ENCODE data around the gene SPOCD1. TPM values are rescaled to one million over a fixed set of nuclear protein-coding genes. Genes with fewer than 3 reads are reported as not detected.

SPOCD1 gene
- total and polyA plus RNA-seq, 10 donors: 0.74 to 5.0 (median 3.0) TPM

GRCh38 chr1:31788138-31788824 lies 27.5 kb downstream of the SPOCD1 start:
- intact Hi-C loops (cut with DNase I; ENCODE audit: low total_unique reads): loop anchor here (2.0 kb wide), 1 partner anchor 123 kb away; no protein-coding TSS in a partner anchor

GRCh38 chr1:31787786-31788137 lies 28.1 kb downstream of the SPOCD1 start:
- H3K27ac ChIP-seq: peak overlapping the region in 7 of 8 donors; percentile 83 to 93 (median 88)
- H3K36me3 ChIP-seq: no peaks in the 10 kb centered on the region
- no peak for DNase-seq
- peak overlapping the region in 4 of 8 donors; percentile 64 to 89 (median 74) for H3K4me3 ChIP-seq
- H3K27me3 ChIP-seq (replicated peaks in 1 of 7): peaks cover 0 to 4% (median 0%) of the 10 kb centered on the region in 7 donors
- 23 to 65% (median 32%) methylated on average over 1 of the region's 1 CpG for WGBS, 5 donors
- H3K4me1 ChIP-seq: peaks cover 0 to 53% (median 23%) of the 10 kb centered on the region in 6 donors
- intact Hi-C loops (cut with DNase I; ENCODE audit: low total_unique reads): loop anchor here (2.0 kb wide), 1 partner anchor 123 kb away; no protein-coding TSS in a partner anchor
- no peaks in the 10 kb centered on the region for H3K9me3 ChIP-seq
- TF ChIP-seq CTCF (IDR thresholded peaks at IDR 0.05 in 8 of 11, conservative IDR thresholded peaks at IDR 0.05 in 3 of 11): no peak
- no peak for TF ChIP-seq POLR2AphosphoS5 (IDR thresholded peaks at IDR 0.05)
- no peak for TF ChIP-seq POLR2A (IDR thresholded peaks at IDR 0.05)

More at GRCh38 chr1:31788138-31788824, 27.5 kb downstream of the SPOCD1 start:
- 4 to 8% (median 5%) methylated on average over 21 to 39 of the region's 39 CpGs for WGBS, 5 donors
- Histone ChIP-seq H3K9me3 (no peaks in the 10 kb centered on the region), H3K27ac (peak overlapping the region; percentile 77 to 93 (median 88)), H3K4me3 (peak overlapping the region; percentile 64 to 89 (median 70)), H3K27me3 (replicated peaks in 1 of 7) (peaks cover 0 to 4% (median 0%) of the 10 kb centered on the region in 7 donors), H3K36me3 (no peaks in the 10 kb centered on the region), H3K4me1 (peaks cover 0 to 47% (median 23%) of the 10 kb centered on the region in 6 donors)
- DNase-seq: peak; percentile 96
- no peak for TF ChIP-seq CTCF (IDR thresholded peaks at IDR 0.05 in 8 of 11, conservative IDR thresholded peaks at IDR 0.05 in 3 of 11)
- TF ChIP-seq POLR2A (IDR thresholded peaks at IDR 0.05): peak in 1 of 3 donors; percentile 10
- peak; percentile 81 to 86 (median 84) for TF ChIP-seq POLR2AphosphoS5 (IDR thresholded peaks at IDR 0.05)

GRCh38 chr1:31787261-31787660 lies 28.6 kb downstream of the SPOCD1 start:
- H3K27ac ChIP-seq: peak overlapping the region in 4 of 8 donors; percentile 84 to 93 (median 90)
- H3K4me3 ChIP-seq: no peak overlapping the region
- 83 to 96% (median 92%) methylated on average over 3 of the region's 3 CpGs for WGBS, 5 donors
- H3K4me1 ChIP-seq: peaks cover 0 to 58% (median 23%) of the 10 kb centered on the region in 6 donors
- H3K36me3 ChIP-seq: no peaks in the 10 kb centered on the region
- DNase-seq: peak; percentile 66
- intact Hi-C loops (cut with DNase I; ENCODE audit: low total_unique reads): no loop called here
- TF ChIP-seq POLR2AphosphoS5 (IDR thresholded peaks at IDR 0.05) (no peak), CTCF (IDR thresholded peaks at IDR 0.05 in 8 of 11, conservative IDR thresholded peaks at IDR 0.05 in 3 of 11) (no peak), POLR2A (IDR thresholded peaks at IDR 0.05) (no peak)
- no peaks in the 10 kb centered on the region for H3K9me3 ChIP-seq
- H3K27me3 ChIP-seq (replicated peaks in 1 of 7): peaks cover 0 to 2% (median 0%) of the 10 kb centered on the region in 7 donors

- intact Hi-C loops (cut with DNase I; ENCODE audit: low total_unique reads): no loop called here
- Histone ChIP-seq H3K4me1 (peaks cover 0 to 65% (median 27%) of the 10 kb centered on the region in 6 donors), H3K27me3 (replicated peaks in 1 of 7) (peaks cover 0 to 4% (median 0%) of the 10 kb centered on the region in 7 donors), H3K9me3 (no peaks in the 10 kb centered on the region), H3K27ac (no peak overlapping the region), H3K36me3 (no peaks in the 10 kb centered on the region), H3K4me3 (no peak overlapping the region)
- TF ChIP-seq POLR2A (IDR thresholded peaks at IDR 0.05) (no peak), CTCF (IDR thresholded peaks at IDR 0.05 in 8 of 11, conservative IDR thresholded peaks at IDR 0.05 in 3 of 11) (no peak), POLR2AphosphoS5 (IDR thresholded peaks at IDR 0.05) (no peak)
- WGBS, 5 donors: 91 to 96% (median 94%) methylated on average over 16 of the region's 16 CpGs
- peak; percentile 74 for DNase-seq
Measured at GRCh38 chr1:31786366-31787060, 29.3 kb downstream of the SPOCD1 start.

All from spleen (tissue), 11 donors.